Neural progenitor cell (in vitro differentiated cells): ENCODE data around the gene GALNT2. TPM values are rescaled to one million over a fixed set of nuclear protein-coding genes. Genes with fewer than 3 reads are reported as not detected.

Experiments used
- DNase-seq: peaks from one replicate; pipeline ENCODE4 v3.0.0-alpha.2; 2016; ENCODE audit warnings: low spot score
- H2AFZ ChIP-seq: fragments of 200-600 bp; sonication (generic); replicated peaks from 2 replicates; pipeline ENCODE4 v1.6.1; 2016; ENCODE audit warnings: antibody characterized with exemption
- H3F3A ChIP-seq: fragments of 200-600 bp; sonication (generic); 2 replicates; pipeline ENCODE4 v1.6.1; 2016; ENCODE audit warnings: antibody characterized with exemption, low read depth
- H3K27ac ChIP-seq: fragments of 200-600 bp; sonication (generic); 2 replicates; pipeline ENCODE4 v1.5.1; 2016; ENCODE audit warnings: mild to moderate bottlenecking
- H3K27me3 ChIP-seq: fragments of 200-600 bp; sonication (generic); 2 replicates; pipeline ENCODE4 v1.6.1; 2016; ENCODE audit warnings: mild to moderate bottlenecking, moderate library complexity
- H3K36me3 ChIP-seq: fragments of 200-600 bp; sonication (generic); 2 replicates; pipeline ENCODE4 v1.5.1; 2016
- H3K4me1 ChIP-seq: fragments of 200-600 bp; sonication (generic); 2 replicates; pipeline ENCODE4 v1.6.1; 2016; ENCODE audit warnings: mixed run types
- H3K4me2 ChIP-seq: fragments of 200-600 bp; sonication (generic); 2 replicates; pipeline ENCODE4 v1.6.1; 2016
- H3K4me3 ChIP-seq: fragments of 200-600 bp; sonication (generic); 2 replicates; pipeline ENCODE4 v1.5.1; 2016
- H3K79me2 ChIP-seq: fragments of 200-600 bp; sonication (generic); 2 replicates; pipeline ENCODE4 v1.6.1; 2016; ENCODE audit warnings: low read depth
- H3K9ac ChIP-seq: fragments of 200-600 bp; sonication (generic); 2 replicates; pipeline ENCODE4 v1.6.1; 2016
- H3K9me3 ChIP-seq: fragments of 200-600 bp; sonication (generic); 2 replicates; pipeline ENCODE4 v1.5.1; 2016; ENCODE audit warnings: low read depth
- H4K20me1 ChIP-seq: fragments of 200-600 bp; sonication (generic); 2 replicates; pipeline ENCODE4 v1.6.1; 2016; ENCODE audit warnings: low read depth
- H3K27ac Mint-ChIP-seq: 3 replicates; pipeline ENCODE4 v1.8.0; 2021; ENCODE audit warnings: mixed read lengths
- H3K27me3 Mint-ChIP-seq: 2 replicates; pipeline ENCODE4 v1.8.0; 2022; ENCODE audit warnings: low read depth, mild to moderate bottlenecking, inconsistent platforms, moderate library complexity, mixed read lengths; ENCODE audit not compliant: insufficient read depth
- H3K36me3 Mint-ChIP-seq: 3 replicates; pipeline ENCODE4 v1.8.0; 2021; ENCODE audit warnings: mixed read lengths
- H3K4me1 Mint-ChIP-seq: 3 replicates; pipeline ENCODE4 v1.8.0; 2021; ENCODE audit warnings: mixed read lengths
- H3K4me3 Mint-ChIP-seq: 3 replicates; pipeline ENCODE4 v1.8.0; 2021; ENCODE audit warnings: mild to moderate bottlenecking, moderate library complexity, mixed read lengths
- H3K9me3 Mint-ChIP-seq: 3 replicates; pipeline ENCODE4 v1.8.0; 2020; ENCODE audit warnings: mixed read lengths
- EZH2 ChIP-seq: fragments of 200-600 bp; sonication (generic); IDR thresholded peaks from 2 replicates; pipeline ENCODE4 v1.6.1; 2017; ENCODE audit warnings: antibody characterized with exemption, mild to moderate bottlenecking, moderate library complexity
- EZH2phosphoT487 ChIP-seq: fragments of 200-600 bp; sonication (generic); IDR thresholded peaks from 2 replicates; pipeline ENCODE4 v1.6.1; 2017; ENCODE audit warnings: antibody characterized with exemption
- total RNA-seq: library from RNA; depleted of rRNA; stranded (reverse); fragments of >200 nt; gene quantifications from 2 replicates; pipeline ENCODE4 v1.2.3, GENCODE V29; 2015; ENCODE audit warnings: low replicate concordance
- TF ChIP-seq, protein P1 (sequence below): fragments of 200-600 bp; sonication (generic); IDR thresholded peaks from 2 replicates; pipeline ENCODE4 v1.5.1; 2017; ENCODE audit warnings: antibody characterized with exemption, mild to moderate bottlenecking

Gene GALNT2
- total RNA-seq, 1 donor from 2014 or later = 37.6 TPM

DNA sequence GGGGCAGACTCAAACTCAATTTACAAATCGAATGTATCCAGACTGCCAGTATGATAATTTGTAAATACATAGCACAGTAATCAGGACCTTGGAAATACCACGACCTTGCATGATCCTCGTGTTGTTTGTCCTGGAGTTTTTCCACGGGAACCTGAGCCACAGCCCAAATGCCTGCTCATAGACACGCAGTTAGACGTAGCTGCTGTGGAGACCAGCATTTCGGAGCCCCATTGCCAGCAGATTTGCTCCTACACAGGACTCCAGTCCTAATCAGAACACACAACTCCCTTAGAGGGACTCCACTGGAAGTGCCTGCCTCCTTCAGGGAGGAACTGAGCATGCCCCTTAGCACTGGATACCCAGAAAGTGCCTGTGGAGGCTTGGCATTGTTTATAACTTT lies 163.2 kb downstream of the GALNT2 start:
- no peak for DNase-seq
- H3K9me3 Mint-ChIP-seq = no peaks in the 10 kb centered on the region
- H3K79me2 ChIP-seq = no peaks in the 10 kb centered on the region
- no peaks in the 10 kb centered on the region for H3K36me3 ChIP-seq
- H3K27me3 Mint-ChIP-seq = peaks cover 2% of the 10 kb centered on the region
- no peak overlapping the region for H3K27ac Mint-ChIP-seq
- H3K27me3 ChIP-seq = no peaks in the 10 kb centered on the region
- no peak overlapping the region for H3K27ac ChIP-seq
- H3K36me3 Mint-ChIP-seq = peaks cover 2% of the 10 kb centered on the region
- H3K4me2 ChIP-seq = no peak overlapping the region
- no peak overlapping the region for H2AFZ ChIP-seq
- no peaks in the 10 kb centered on the region for H3K9me3 ChIP-seq
- no peaks in the 10 kb centered on the region for H3K4me1 ChIP-seq
- H3K4me3 Mint-ChIP-seq = no peak overlapping the region
- H3F3A ChIP-seq = peaks cover 9% of the 10 kb centered on the region
- H4K20me1 ChIP-seq = no peaks in the 10 kb centered on the region
- H3K9ac ChIP-seq = no peak overlapping the region
- no peak overlapping the region for H3K4me3 ChIP-seq
- TF ChIP-seq, protein P1, sequence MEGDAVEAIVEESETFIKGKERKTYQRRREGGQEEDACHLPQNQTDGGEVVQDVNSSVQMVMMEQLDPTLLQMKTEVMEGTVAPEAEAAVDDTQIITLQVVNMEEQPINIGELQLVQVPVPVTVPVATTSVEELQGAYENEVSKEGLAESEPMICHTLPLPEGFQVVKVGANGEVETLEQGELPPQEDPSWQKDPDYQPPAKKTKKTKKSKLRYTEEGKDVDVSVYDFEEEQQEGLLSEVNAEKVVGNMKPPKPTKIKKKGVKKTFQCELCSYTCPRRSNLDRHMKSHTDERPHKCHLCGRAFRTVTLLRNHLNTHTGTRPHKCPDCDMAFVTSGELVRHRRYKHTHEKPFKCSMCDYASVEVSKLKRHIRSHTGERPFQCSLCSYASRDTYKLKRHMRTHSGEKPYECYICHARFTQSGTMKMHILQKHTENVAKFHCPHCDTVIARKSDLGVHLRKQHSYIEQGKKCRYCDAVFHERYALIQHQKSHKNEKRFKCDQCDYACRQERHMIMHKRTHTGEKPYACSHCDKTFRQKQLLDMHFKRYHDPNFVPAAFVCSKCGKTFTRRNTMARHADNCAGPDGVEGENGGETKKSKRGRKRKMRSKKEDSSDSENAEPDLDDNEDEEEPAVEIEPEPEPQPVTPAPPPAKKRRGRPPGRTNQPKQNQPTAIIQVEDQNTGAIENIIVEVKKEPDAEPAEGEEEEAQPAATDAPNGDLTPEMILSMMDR = no peak
- TF ChIP-seq EZH2phosphoT487 (no peak), EZH2 (no peak)
- H3K4me1 Mint-ChIP-seq = peaks cover 32% of the 10 kb centered on the region

GRCh38 chr1:230230948-230231773 lies 164.1 kb downstream of the GALNT2 start:
- DNase-seq = no peak
- Mint-ChIP-seq H3K9me3 (no peaks in the 10 kb centered on the region), H3K27ac (peak overlapping the region; percentile 48), H3K36me3 (peaks cover 9% of the 10 kb centered on the region), H3K27me3 (peaks cover 2% of the 10 kb centered on the region), H3K4me1 (peaks cover 30% of the 10 kb centered on the region), H3K4me3 (peak overlapping the region; percentile 6)
- Histone ChIP-seq H3K4me3 (no peak overlapping the region), H2AFZ (no peak overlapping the region), H3F3A (peaks cover 9% of the 10 kb centered on the region), H3K79me2 (no peaks in the 10 kb centered on the region), H3K27me3 (no peaks in the 10 kb centered on the region), H3K27ac (no peak overlapping the region), H3K9me3 (no peaks in the 10 kb centered on the region), H3K4me2 (no peak overlapping the region), H3K36me3 (no peaks in the 10 kb centered on the region), H3K4me1 (no peaks in the 10 kb centered on the region), H3K9ac (no peak overlapping the region), H4K20me1 (no peaks in the 10 kb centered on the region)
- no peak for TF ChIP-seq EZH2
- TF ChIP-seq, protein P1 = no peak

DNA sequence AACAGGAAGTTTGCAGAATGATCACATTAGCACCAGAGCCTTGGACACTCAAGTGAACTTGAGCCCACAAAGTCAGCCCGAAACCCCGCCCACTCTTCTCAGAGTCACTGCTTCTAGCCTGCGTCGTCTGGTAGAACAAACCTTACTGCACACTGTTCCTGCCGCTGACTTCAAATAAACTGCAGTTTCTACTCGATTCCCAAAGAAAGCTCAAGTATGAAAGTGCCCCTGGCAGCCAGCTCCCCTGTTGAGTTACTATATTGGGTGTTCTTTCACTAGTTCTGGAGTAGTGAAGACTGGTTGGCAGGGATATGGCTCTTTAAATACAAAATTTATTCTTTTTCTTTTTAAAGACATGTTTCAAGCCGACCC lies 164.7 kb downstream of the GALNT2 start:
- no peak overlapping the region for H3K4me3 ChIP-seq
- no peaks in the 10 kb centered on the region for H3K79me2 ChIP-seq
- Mint-ChIP-seq H3K27ac (peak overlapping the region; percentile 48), H3K27me3 (peaks cover 2% of the 10 kb centered on the region), H3K9me3 (no peaks in the 10 kb centered on the region), H3K4me1 (peaks cover 30% of the 10 kb centered on the region), H3K36me3 (peaks cover 12% of the 10 kb centered on the region), H3K4me3 (peak overlapping the region; percentile 6)
- no peak overlapping the region for H2AFZ ChIP-seq
- no peaks in the 10 kb centered on the region for H3K27me3 ChIP-seq
- H3F3A ChIP-seq = peaks cover 9% of the 10 kb centered on the region
- no peak overlapping the region for H3K9ac ChIP-seq
- no peak for DNase-seq
- TF ChIP-seq EZH2 (no peak), EZH2phosphoT487 (no peak)
- TF ChIP-seq, protein P1 = no peak
- no peak overlapping the region for H3K4me2 ChIP-seq
- H3K36me3 ChIP-seq = no peaks in the 10 kb centered on the region
- H3K27ac ChIP-seq = no peak overlapping the region
- H3K4me1 ChIP-seq = no peaks in the 10 kb centered on the region
- H4K20me1 ChIP-seq = no peaks in the 10 kb centered on the region
- no peaks in the 10 kb centered on the region for H3K9me3 ChIP-seq
